ENCODE data around the gene IFT81. TPM values are rescaled to one million over a fixed set of nuclear protein-coding genes. Genes with fewer than 3 reads are reported as not detected.

The IFT81 gene
- total and polyA plus RNA-seq, 2 donors (not counting 3 experiments of a cell fraction or from before 2014, with no cell fraction given) = 2.4 to 9.8 TPM

- ChIA-PET POLR2A (no interaction called here), CTCF (no interaction called here)
- dilution Hi-C loops (cut with MboI; ENCODE audit: extremely low pct_ligation_motif_present, low sequenced_read_pairs) (no loop called here), intact Hi-C loops (cut with micrococcal nuclease) (no loop called here)
- no peak overlapping the region for H3K27ac ChIP-seq (ENCODE audit: insufficient read depth, low read depth, low read length)
- no peaks in the 10 kb centered on the region for H3K27me3 ChIP-seq (ENCODE audit: control insufficient read depth in 2 of 2, insufficient read depth in 2 of 2, low read length in 2 of 2)
- FAIRE-seq (no peak), DNase-seq (ENCODE audit: low read depth, low spot score) (no peak)
- H3K9me1 ChIP-seq (replicated peaks; ENCODE audit: control insufficient read depth, extremely low read depth, insufficient read depth, low read length) = no peaks in the 10 kb centered on the region
- no TSS peak for BruUV-seq (replicated peaks)
- no peaks in the 10 kb centered on the region for H4K20me1 ChIP-seq (replicated peaks; ENCODE audit: control insufficient read depth, extremely low read depth, insufficient read depth, low read length)
- no peak overlapping the region for H2AFZ ChIP-seq (ENCODE audit: low read depth, low read length)
- H3K9me3 ChIP-seq (replicated peaks; ENCODE audit: control insufficient read depth, insufficient read depth, low read length) = no peaks in the 10 kb centered on the region
- H3K4me2 ChIP-seq (ENCODE audit: insufficient read depth, low read length) = no peak overlapping the region
- no peak for TF ChIP-seq EZH2 (IDR thresholded peaks at IDR 0.05; ENCODE audit: borderline replicate concordance, low read depth, low read length, severe bottlenecking)
- no peak for TF ChIP-seq GATA2 (IDR thresholded peaks at IDR 0.05; ENCODE audit: insufficient read depth, insufficient read length, low read depth, low read length)
- no peak overlapping the region for H3K9ac ChIP-seq (replicated peaks; ENCODE audit: extremely low read depth, insufficient read depth, low read length)
- H3K36me3 ChIP-seq (ENCODE audit: control insufficient read depth in 2 of 2, extremely low read depth in 1 of 2, insufficient read depth in 2 of 2, low read length in 2 of 2) = peaks cover 0 to 3% of the 10 kb centered on the region in 2 experiments
- H3K79me2 ChIP-seq (ENCODE audit: control insufficient read depth, insufficient read depth, low read length) = no peaks in the 10 kb centered on the region
- H3K4me1 ChIP-seq (ENCODE audit: control insufficient read depth, extremely low read depth, insufficient read depth, low read length) = no peaks in the 10 kb centered on the region
- no peak overlapping the region for H3K4me3 ChIP-seq (replicated peaks in 1 of 3; ENCODE audit: insufficient read depth in 1 of 3, low read depth in 1 of 3, low read length in 3 of 3)
Measured at GRCh38 chr12:110157539-110157938, 33.4 kb downstream of the IFT81 start.

GRCh38 chr12:110159671-110160245 is 35.6 kb downstream of the IFT81 start:
- ChIA-PET POLR2A (no interaction called here), CTCF (no interaction called here)
- H3K36me3 ChIP-seq (ENCODE audit: control insufficient read depth in 2 of 2, extremely low read depth in 1 of 2, insufficient read depth in 2 of 2, low read length in 2 of 2) = peaks cover 0 to 3% of the 10 kb centered on the region in 2 experiments
- H3K9ac ChIP-seq (replicated peaks; ENCODE audit: extremely low read depth, insufficient read depth, low read length) = no peak overlapping the region
- no TSS peak for BruUV-seq (replicated peaks)
- no peak overlapping the region for H2AFZ ChIP-seq (ENCODE audit: low read depth, low read length)
- no peaks in the 10 kb centered on the region for H3K9me1 ChIP-seq (replicated peaks; ENCODE audit: control insufficient read depth, extremely low read depth, insufficient read depth, low read length)
- no peak for DNase-seq (ENCODE audit: low read depth, low spot score)
- H4K20me1 ChIP-seq (replicated peaks; ENCODE audit: control insufficient read depth, extremely low read depth, insufficient read depth, low read length) = no peaks in the 10 kb centered on the region
- no peaks in the 10 kb centered on the region for H3K27me3 ChIP-seq (ENCODE audit: control insufficient read depth in 2 of 2, insufficient read depth in 2 of 2, low read length in 2 of 2)
- no peak overlapping the region for H3K27ac ChIP-seq (ENCODE audit: insufficient read depth, low read depth, low read length)
- H3K4me1 ChIP-seq (ENCODE audit: control insufficient read depth, extremely low read depth, insufficient read depth, low read length) = no peaks in the 10 kb centered on the region
- TF ChIP-seq CTCF (IDR thresholded peaks at IDR 0.05; ENCODE audit: extremely low read depth in 1 of 2, insufficient read depth in 1 of 2, low read depth in 1 of 2, low read length in 2 of 2) = no peak
- TF ChIP-seq POLR2AphosphoS5 (IDR thresholded peaks at IDR 0.05; ENCODE audit: insufficient read depth, low read depth, low read length) = no peak
- TF ChIP-seq MAX (IDR thresholded peaks at IDR 0.05; ENCODE audit: insufficient read depth, insufficient read length) = no peak
- TF ChIP-seq JUN (IDR thresholded peaks at IDR 0.05; ENCODE audit: borderline replicate concordance, insufficient read depth, insufficient read length, low read depth) = no peak
- no peak for TF ChIP-seq FOS (IDR thresholded peaks at IDR 0.05; ENCODE audit: borderline replicate concordance, insufficient read depth, low read length)
- TF ChIP-seq MYC (IDR thresholded peaks at IDR 0.05; ENCODE audit: low read depth, low read length) = no peak
- no peak for TF ChIP-seq EZH2 (IDR thresholded peaks at IDR 0.05; ENCODE audit: borderline replicate concordance, low read depth, low read length, severe bottlenecking)
- TF ChIP-seq GATA2 (IDR thresholded peaks at IDR 0.05; ENCODE audit: insufficient read depth, insufficient read length, low read depth, low read length) = no peak
- TF ChIP-seq POLR2A (IDR thresholded peaks at IDR 0.05; ENCODE audit: low read depth, low read length) = no peak
- dilution Hi-C loops (cut with MboI; ENCODE audit: extremely low pct_ligation_motif_present, low sequenced_read_pairs) (no loop called here), intact Hi-C loops (cut with micrococcal nuclease) (no loop called here)
- no peak overlapping the region for H3K4me2 ChIP-seq (ENCODE audit: insufficient read depth, low read length)
- no peak overlapping the region for H3K4me3 ChIP-seq (replicated peaks in 1 of 3; ENCODE audit: insufficient read depth in 1 of 3, low read depth in 1 of 3, low read length in 3 of 3)
- no peaks in the 10 kb centered on the region for H3K79me2 ChIP-seq (ENCODE audit: control insufficient read depth, insufficient read depth, low read length)
- no peak for FAIRE-seq
- H3K9me3 ChIP-seq (replicated peaks; ENCODE audit: control insufficient read depth, insufficient read depth, low read length) = no peaks in the 10 kb centered on the region

Measured in endothelial cell of umbilical vein (primary cell).